Medulla oblongata (tissue), 1 donor: ENCODE measurements around the gene HUWE1.
"Not testable (repeated sequence)": the region's sequence is repeated elsewhere in the genome, so short reads cannot be mapped to it uniquely, and the experiment has no call there.

Experiments used
- DNase-seq: peaks from one replicate; pipeline ENCODE4 v3.0.0-alpha.2; 2015; ENCODE audit errors: extremely low spot score

Gene HUWE1

DNA sequence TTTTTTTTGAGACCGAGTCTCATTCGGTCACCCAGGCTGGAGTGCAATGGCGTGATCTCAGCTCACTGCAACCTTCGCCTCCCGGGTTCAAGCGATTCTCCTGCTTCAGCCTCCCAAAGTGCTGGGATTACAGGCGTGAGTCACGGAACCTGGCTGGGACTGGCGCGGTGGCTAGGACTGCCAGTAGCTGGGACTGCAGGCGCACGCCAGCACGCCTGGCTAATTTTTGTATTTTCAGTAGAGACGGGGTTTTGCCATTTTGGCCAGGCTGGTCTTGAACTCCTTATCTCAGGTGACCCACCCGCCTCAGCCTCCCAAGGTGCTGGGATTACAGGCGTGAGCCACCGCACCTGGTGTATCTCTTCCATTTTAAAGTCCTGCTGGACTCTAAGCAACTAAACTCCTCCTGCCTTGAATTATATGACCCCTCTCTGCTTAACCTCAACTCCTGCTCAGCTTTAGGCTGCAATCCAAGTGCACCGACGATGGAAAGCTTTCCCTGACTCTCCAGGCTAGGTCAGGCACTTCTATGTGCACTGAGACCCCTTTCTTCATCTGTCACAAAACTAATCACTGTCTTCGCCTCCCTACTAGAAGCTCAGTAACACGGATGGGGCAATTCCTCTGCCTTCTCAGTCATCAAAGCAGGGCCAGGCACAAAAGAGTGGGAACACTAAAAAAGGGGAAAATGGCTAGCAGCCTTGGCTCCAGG is 155.1 kb downstream of the HUWE1 start:
- not testable (repeated sequence) for DNase-seq

DNA sequence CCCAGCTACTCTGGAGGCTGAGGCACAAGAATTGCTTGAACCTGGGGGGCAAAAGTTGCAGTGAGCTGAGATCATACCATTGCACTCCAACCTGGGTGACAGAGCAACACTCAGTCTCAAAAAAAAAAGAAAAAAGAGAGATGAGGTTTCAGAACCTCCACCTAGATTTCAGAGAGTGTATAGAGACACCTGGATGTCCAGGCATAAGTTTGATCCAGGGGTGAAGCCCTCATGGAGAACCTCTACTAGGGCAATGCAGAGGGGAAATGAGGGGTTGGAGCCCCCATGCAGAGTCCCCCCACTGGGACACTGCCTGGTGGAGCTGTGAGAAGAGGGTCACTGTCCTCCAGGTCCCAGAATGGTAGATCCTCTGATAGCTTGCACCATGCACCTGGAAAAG is 159.5 kb downstream of the HUWE1 start:
- DNase-seq = no peak

DNA sequence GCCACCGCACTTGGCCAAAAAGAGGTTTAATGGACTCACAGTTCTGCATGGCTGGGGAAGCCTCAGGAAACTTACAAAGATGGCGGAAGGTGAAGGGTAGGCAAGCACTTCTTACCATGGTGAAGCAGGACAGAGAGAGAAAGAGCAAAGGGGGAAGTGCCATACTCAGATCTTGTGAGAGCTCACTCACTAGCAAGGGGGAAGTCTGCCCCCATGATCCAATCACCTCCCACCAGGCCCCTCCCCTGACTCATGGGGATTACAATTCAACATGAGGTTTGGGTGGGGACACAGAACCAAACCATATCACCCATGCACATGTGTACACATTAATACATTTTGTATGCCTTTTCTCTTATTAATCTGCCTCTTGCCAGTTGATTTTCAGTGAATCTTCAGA is 175.2 kb downstream of the HUWE1 start:
- DNase-seq = peak; percentile 2

DNA sequence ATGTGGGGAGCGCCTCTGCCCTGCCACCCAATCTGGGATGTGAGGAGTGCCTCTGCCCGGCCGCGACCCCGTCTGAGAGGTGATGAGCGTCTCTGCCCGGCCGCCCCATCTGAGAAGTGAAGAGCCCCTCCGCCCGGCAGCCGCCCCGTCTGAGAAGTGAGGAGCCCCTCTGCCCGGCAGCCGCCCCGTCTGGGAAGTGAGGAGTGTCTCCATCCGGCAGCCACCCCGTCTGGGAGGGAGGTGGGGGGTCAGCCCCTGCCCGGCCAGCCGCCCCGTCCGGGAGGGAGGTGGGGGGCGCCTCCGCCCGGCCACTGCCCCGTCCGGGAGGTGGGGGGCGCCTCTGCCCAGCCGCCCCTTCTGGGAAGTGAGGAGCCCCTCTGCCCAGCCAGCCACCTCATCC is 182.5 kb downstream of the HUWE1 start:
- DNase-seq = not testable (repeated sequence)

DNA sequence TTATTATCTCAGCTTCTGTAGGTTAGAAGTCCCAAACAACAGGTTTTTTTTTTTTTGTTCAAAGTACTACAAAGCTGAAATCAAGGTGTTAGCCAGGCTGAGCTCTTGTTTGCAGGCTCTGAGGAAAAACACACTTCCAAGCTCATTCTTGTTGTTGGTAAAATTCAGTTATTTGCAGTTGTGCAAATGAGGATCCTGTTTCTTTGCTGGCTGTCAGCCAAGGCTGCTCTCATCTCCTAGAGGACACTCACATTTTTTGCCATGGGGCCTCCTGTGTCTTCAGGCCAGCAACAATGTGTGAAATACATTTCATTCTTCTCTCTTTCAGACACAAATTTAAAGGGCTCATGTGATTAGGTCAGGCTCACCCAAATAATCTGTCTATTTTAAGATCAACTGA is 192.1 kb downstream of the HUWE1 start:
- no peak for DNase-seq

DNA sequence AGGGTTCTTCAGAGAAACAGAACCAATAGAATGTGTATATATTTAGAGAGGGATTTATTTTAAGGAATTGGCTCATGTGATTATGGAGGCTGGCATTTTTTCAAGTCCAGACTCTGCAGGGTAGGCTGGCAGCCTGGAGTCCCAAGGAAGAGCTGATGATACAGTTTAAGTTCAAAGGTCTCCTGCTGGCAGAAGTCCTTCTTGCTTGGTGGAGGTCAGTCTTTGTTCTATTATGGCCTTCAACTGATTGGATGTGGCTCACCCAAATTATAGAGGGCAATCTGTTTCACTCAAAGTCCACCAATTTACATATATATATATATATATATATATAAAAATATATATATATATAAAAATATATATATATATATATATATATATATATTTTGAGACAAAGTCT is 200.2 kb downstream of the HUWE1 start:
- DNase-seq = no peak

DNA sequence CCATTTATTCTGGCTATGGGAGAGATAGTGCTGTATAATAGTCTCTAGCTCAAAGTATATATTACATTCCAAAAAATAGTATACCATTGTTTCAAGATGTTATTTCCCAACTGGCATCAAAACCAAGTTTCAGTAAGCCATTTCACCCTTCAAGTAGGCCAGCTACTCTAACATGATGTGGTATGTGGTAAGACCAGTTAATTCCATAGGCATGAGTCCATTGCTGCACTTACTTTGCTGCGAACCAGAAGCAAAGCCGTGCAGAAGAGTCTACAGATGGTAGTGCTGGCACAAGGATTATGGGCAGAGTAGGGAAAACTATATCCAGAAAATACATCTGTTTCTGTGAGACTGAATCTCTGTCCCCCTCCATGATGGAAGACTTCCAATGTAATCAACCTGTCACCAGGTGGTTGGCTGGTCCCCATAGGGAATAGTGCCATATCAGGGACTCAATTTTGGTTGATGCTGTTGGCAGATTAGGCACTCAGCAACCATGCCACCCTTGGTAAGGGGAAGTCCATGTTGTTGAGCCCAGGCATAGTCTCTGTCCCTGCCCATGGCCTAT is 202.6 kb downstream of the HUWE1 start:
- no peak for DNase-seq

DNA sequence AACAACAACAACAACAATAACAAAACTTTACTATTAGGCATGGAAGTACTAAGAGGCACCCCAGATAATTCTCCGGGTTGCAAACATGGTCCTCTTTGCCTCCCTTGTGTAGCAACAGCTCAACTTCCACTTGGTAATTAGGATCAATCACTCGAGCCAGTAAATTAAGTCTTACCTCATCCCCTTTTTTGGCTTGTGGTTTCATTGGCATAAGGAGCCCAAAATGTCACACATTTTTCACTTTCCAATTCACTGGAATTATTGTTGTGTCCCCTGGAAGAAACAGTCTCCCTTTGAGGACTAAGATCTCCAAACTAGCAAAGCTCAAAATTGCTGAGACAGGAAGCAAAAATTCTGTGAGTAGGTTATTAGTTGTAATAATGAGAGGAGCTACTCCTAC is 203.1 kb downstream of the HUWE1 start:
- peak; percentile 2 for DNase-seq
